ENCODE measurements around the gene WDR90. TPM values are rescaled to one million over a fixed set of nuclear protein-coding genes. Genes with fewer than 3 reads are reported as not detected.

WDR90 gene
- total and polyA plus RNA-seq, 2 of the 13 experiments (the other 11 are each of a cell fraction or from before 2014, with no cell fraction given), result 14.9 to 28.9 TPM

DNA sequence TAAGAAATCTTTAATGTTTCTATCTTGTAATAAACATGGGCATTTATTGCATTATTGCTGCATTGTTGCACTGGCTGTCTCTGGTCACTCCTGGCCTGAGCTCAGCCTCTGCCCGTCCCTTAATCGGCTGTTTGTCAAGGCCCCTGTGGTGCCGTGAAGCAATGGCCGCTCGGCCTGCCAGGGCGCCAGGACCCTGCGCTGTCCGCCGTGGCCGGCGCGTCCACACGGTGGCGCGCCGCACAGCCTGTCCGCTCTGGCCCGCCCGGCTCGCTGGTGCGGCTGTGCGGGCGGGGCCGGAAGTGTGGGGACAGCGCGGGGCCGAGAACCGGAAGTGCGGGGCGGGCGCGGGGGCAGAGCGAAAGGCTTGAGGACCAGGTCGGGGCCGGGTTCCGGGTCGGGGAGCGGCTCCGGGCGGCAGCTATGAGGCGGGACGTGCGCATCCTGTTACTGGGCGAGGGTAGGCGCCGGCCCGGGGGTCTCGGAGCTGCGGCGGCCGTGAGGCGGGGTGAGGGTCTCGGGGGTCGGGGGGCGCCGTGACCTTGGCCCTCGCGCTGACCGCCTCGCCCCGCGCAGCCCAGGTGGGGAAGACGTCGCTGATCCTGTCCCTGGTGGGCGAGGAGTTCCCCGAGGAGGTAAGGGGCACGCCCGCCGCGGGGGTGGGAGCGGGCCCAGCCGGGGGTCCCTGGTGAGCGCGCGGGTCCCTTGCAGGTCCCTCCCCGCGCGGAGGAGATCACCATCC, 18.8 kb downstream of the WDR90 start, which contains the start of gene RHOT2 (continued):
- TF ChIP-seq, protein P1, sequence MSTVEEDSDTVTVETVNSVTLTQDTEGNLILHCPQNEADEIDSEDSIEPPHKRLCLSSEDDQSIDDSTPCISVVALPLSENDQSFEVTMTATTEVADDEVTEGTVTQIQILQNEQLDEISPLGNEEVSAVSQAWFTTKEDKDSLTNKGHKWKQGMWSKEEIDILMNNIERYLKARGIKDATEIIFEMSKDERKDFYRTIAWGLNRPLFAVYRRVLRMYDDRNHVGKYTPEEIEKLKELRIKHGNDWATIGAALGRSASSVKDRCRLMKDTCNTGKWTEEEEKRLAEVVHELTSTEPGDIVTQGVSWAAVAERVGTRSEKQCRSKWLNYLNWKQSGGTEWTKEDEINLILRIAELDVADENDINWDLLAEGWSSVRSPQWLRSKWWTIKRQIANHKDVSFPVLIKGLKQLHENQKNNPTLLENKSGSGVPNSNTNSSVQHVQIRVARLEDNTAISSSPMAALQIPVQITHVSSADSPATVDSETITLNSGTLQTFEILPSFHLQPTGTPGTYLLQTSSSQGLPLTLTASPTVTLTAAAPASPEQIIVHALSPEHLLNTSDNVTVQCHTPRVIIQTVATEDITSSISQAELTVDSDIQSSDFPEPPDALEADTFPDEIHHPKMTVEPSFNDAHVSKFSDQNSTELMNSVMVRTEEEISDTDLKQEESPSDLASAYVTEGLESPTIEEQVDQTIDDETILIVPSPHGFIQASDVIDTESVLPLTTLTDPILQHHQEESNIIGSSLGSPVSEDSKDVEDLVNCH (CRISPR knock-in tag; IDR thresholded peaks at IDR 0.05), result no peak
- TF ChIP-seq IRX3 (CRISPR knock-in tag; IDR thresholded peaks at IDR 0.05; ENCODE audit: borderline replicate concordance, low read depth) (no peak), ZNF781 (CRISPR knock-in tag; IDR thresholded peaks at IDR 0.05; ENCODE audit: borderline replicate concordance, not compliant biosample characterization) (no peak), BCL6 (CRISPR knock-in tag; IDR thresholded peaks at IDR 0.05) (no peak), ZNF20 (CRISPR knock-in tag; IDR thresholded peaks at IDR 0.05) (no peak), ZNF431 (CRISPR knock-in tag; IDR thresholded peaks at IDR 0.05; ENCODE audit: borderline replicate concordance, low read depth) (peak; percentile 60; the same call in 1 of the 2 replicates), MTF1 (CRISPR knock-in tag; IDR thresholded peaks at IDR 0.05) (0 out of 2 replicates have a peak, but pooled peaks have one; percentile 80), ELF4 (CRISPR knock-in tag; IDR thresholded peaks at IDR 0.05; ENCODE audit: borderline replicate concordance) (no peak), ELF1 (CRISPR knock-in tag; IDR thresholded peaks at IDR 0.05) (peak; percentile 75), ZNF644 (CRISPR knock-in tag; IDR thresholded peaks at IDR 0.05; ENCODE audit: low read depth) (no peak), JUND (CRISPR knock-in tag; IDR thresholded peaks at IDR 0.05) (0 out of 2 replicates have a peak, but pooled peaks have one; percentile 54)
- TF ChIP-seq, protein P2, sequence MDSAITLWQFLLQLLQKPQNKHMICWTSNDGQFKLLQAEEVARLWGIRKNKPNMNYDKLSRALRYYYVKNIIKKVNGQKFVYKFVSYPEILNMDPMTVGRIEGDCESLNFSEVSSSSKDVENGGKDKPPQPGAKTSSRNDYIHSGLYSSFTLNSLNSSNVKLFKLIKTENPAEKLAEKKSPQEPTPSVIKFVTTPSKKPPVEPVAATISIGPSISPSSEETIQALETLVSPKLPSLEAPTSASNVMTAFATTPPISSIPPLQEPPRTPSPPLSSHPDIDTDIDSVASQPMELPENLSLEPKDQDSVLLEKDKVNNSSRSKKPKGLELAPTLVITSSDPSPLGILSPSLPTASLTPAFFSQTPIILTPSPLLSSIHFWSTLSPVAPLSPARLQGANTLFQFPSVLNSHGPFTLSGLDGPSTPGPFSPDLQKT (CRISPR knock-in tag; IDR thresholded peaks at IDR 0.05; ENCODE audit: borderline replicate concordance), result no peak; the same call in 1 of the 2 replicates
- TF ChIP-seq, protein P3, sequence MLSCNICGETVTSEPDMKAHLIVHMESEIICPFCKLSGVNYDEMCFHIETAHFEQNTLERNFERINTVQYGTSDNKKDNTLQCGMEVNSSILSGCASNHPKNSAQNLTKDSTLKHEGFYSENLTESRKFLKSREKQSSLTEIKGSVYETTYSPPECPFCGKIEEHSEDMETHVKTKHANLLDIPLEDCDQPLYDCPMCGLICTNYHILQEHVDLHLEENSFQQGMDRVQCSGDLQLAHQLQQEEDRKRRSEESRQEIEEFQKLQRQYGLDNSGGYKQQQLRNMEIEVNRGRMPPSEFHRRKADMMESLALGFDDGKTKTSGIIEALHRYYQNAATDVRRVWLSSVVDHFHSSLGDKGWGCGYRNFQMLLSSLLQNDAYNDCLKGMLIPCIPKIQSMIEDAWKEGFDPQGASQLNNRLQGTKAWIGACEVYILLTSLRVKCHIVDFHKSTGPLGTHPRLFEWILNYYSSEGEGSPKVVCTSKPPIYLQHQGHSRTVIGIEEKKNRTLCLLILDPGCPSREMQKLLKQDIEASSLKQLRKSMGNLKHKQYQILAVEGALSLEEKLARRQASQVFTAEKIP (CRISPR knock-in tag; IDR thresholded peaks at IDR 0.05; ENCODE audit: borderline replicate concordance), result no peak
- TF ChIP-seq, protein P4, sequence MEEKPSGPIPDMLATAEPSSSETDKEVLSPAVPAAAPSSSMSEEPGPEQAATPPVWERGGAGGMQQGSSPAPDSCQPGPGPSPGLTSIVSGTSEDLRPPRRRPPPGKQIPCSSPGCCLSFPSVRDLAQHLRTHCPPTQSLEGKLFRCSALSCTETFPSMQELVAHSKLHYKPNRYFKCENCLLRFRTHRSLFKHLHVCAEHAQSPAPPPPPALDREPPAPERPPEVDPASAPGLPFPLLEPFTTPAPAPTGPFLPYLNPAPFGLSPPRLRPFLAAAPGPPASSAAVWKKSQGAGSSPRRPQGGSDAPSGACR (CRISPR knock-in tag; IDR thresholded peaks at IDR 0.05), result no peak
- TF ChIP-seq, protein P5, sequence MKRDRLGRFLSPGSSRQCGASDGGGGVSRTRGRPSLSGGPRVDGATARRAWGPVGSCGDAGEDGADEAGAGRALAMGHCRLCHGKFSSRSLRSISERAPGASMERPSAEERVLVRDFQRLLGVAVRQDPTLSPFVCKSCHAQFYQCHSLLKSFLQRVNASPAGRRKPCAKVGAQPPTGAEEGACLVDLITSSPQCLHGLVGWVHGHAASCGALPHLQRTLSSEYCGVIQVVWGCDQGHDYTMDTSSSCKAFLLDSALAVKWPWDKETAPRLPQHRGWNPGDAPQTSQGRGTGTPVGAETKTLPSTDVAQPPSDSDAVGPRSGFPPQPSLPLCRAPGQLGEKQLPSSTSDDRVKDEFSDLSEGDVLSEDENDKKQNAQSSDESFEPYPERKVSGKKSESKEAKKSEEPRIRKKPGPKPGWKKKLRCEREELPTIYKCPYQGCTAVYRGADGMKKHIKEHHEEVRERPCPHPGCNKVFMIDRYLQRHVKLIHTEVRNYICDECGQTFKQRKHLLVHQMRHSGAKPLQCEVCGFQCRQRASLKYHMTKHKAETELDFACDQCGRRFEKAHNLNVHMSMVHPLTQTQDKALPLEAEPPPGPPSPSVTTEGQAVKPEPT (CRISPR knock-in tag; IDR thresholded peaks at IDR 0.05; ENCODE audit: low read depth), result no peak; the same call in 1 of the 2 replicates
- TF ChIP-seq, protein P6, sequence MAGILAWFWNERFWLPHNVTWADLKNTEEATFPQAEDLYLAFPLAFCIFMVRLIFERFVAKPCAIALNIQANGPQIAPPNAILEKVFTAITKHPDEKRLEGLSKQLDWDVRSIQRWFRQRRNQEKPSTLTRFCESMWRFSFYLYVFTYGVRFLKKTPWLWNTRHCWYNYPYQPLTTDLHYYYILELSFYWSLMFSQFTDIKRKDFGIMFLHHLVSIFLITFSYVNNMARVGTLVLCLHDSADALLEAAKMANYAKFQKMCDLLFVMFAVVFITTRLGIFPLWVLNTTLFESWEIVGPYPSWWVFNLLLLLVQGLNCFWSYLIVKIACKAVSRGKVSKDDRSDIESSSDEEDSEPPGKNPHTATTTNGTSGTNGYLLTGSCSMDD (CRISPR knock-in tag; IDR thresholded peaks at IDR 0.05), result no peak
- TF ChIP-seq, protein P7, sequence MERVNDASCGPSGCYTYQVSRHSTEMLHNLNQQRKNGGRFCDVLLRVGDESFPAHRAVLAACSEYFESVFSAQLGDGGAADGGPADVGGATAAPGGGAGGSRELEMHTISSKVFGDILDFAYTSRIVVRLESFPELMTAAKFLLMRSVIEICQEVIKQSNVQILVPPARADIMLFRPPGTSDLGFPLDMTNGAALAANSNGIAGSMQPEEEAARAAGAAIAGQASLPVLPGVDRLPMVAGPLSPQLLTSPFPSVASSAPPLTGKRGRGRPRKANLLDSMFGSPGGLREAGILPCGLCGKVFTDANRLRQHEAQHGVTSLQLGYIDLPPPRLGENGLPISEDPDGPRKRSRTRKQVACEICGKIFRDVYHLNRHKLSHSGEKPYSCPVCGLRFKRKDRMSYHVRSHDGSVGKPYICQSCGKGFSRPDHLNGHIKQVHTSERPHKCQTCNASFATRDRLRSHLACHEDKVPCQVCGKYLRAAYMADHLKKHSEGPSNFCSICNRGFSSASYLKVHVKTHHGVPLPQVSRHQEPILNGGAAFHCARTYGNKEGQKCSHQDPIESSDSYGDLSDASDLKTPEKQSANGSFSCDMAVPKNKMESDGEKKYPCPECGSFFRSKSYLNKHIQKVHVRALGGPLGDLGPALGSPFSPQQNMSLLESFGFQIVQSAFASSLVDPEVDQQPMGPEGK (CRISPR knock-in tag; IDR thresholded peaks at IDR 0.05), result peak; percentile 90
